HFF-Myc (cell line): ENCODE results near the gene LCOR.

ENCODE experiments used
- DNase-seq: peaks from one replicate; pipeline ENCODE4 v3.0.0-alpha.2; 2011; ENCODE audit warnings: low read depth; ENCODE audit errors: extremely low read depth
- H3K4me3 ChIP-seq: replicated peaks from 2 replicates; pipeline ENCODE4 v1.5.1; 2011; ENCODE audit warnings: low read depth, mild to moderate bottlenecking, control low read depth, low read length
- TF ChIP-seq, protein P1 (sequence below): IDR thresholded peaks from 2 replicates; pipeline ENCODE4 v1.5.1; 2012; ENCODE audit warnings: mild to moderate bottlenecking, low read depth, low read length, control low read depth; ENCODE audit errors: missing control alignments

LCOR gene

GRCh38 chr10:97040706-97041105 lies 208.6 kb downstream of the LCOR start:
- DNase-seq = no peak

DNA sequence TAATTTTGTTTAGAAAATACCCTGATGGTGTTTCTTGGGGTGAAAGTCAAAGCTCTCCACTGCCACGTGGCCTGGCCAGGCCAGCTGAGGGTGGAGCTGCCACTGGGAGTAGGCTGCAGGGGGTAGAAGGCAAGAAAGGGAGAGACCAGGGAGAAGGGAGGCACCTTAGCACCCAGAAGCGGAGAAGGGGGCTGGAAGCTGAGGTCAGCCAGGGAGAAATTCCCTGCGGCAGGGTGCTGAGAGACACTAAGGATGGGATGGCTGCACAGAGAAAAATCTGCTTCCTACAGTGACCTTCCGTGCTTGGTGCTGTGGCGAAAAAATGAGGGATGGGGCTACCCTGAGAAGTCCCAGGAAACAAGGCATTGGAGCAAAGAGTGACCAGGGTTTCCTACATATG lies 210.0 kb downstream of the LCOR start:
- H3K4me3 ChIP-seq = no peak overlapping the region
- TF ChIP-seq, protein P1, sequence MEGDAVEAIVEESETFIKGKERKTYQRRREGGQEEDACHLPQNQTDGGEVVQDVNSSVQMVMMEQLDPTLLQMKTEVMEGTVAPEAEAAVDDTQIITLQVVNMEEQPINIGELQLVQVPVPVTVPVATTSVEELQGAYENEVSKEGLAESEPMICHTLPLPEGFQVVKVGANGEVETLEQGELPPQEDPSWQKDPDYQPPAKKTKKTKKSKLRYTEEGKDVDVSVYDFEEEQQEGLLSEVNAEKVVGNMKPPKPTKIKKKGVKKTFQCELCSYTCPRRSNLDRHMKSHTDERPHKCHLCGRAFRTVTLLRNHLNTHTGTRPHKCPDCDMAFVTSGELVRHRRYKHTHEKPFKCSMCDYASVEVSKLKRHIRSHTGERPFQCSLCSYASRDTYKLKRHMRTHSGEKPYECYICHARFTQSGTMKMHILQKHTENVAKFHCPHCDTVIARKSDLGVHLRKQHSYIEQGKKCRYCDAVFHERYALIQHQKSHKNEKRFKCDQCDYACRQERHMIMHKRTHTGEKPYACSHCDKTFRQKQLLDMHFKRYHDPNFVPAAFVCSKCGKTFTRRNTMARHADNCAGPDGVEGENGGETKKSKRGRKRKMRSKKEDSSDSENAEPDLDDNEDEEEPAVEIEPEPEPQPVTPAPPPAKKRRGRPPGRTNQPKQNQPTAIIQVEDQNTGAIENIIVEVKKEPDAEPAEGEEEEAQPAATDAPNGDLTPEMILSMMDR = no peak
- no peak for DNase-seq

More at GRCh38 chr10:97040706-97041105, 208.6 kb downstream of the LCOR start:
- TF ChIP-seq, protein P1 = no peak
- no peak overlapping the region for H3K4me3 ChIP-seq

DNA sequence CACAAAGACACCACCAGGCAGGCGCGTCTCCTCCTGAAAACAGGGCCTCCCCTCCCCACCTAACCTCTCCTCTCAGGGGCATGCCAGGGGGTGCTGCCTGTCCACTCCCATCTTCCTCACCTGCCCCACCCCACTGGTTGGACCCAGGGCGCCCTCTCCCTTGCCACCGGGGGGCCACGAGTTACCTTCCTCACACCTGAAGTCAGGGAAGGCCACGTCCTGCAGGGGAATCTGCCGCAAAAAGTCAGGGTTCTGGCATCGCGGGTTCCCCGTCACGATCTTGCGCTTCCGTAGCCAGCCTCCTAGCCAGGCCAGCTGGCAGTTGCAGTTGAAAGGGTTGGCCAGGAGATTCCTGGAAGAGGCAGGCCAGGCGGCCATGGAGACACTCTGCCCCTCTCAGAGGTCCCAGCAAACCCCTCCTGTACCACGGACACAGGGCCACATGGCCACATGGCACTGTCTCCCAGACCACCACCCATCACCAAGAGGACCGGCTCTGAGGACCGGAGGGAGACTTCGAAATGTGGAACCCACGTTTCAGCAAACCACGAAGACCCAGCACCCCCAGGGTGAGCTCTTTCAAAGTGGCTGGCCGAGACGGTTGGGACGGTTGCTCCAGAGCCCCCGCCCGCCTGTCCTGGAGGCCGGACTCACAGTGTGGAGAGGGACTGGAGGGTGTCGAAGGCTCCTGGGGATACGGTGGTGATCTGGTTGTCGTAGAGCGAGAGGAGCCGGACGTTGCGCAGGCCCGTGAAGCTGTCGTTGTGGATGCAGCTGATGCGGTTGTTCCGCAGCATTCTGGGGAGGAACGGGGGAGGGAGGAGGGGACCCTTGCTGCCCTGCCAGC lies 210.8 kb downstream of the LCOR start:
- no peak for DNase-seq
- no peak overlapping the region for H3K4me3 ChIP-seq
- TF ChIP-seq, protein P1 = no peak

DNA sequence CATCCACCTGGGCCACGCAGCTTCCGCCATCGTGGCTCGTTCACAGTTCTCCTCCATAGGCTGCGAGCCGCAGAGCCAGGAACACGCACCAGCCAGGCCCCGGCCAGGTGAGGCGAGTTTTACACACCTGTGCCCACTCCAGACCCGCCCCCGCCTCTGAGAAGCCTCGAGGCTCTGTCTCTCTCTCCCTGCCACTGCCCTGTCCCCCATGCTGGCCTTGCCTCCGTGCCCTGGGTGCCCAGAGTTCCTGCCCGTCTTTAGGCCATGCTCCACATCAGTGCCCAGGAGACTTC lies 211.4 kb downstream of the LCOR start:
- DNase-seq = no peak
- TF ChIP-seq, protein P1 = no peak
- no peak overlapping the region for H3K4me3 ChIP-seq
